IMR-90 (cell line): ENCODE data around the gene GOLGA6C. TPM values are rescaled to one million over a fixed set of nuclear protein-coding genes. Genes with fewer than 3 reads are reported as not detected.

Experiments used
- ATAC-seq: fragments of 200-7000 bp; cut with Tn5 transposase; 2 replicates; pipeline ENCODE4 v1.9.1; 2020; ENCODE audit warnings: low read depth, mild to moderate bottlenecking, moderate library complexity
- BruUV-seq: library from RNA; stranded (reverse); fragments of 400-500 nt; replicated peaks from 2 replicates; lab custom pipeline; 2021; lab: Mats Ljungman, UMichigan
- CTCF ChIA-PET: fragments of 300-600 bp; formaldehyde crosslinking; extraction: SDS; loops from one replicate; lab custom pipeline; 2021; ENCODE audit warnings: antibody characterized with exemption; lab: Yijun Ruan, JAX
- POLR2A ChIA-PET: fragments of 300-600 bp; sonication (Branson Sonifier 250); formaldehyde crosslinking; loops from one replicate; lab custom pipeline; 2022; ENCODE audit warnings: antibody characterized with exemption; ENCODE audit not compliant: unreplicated experiment; lab: Charles Lee
- DNase-seq: peaks from one replicate; pipeline ENCODE4 v3.0.0; 2013
- H2AFZ ChIP-seq: replicated peaks from 2 replicates; pipeline ENCODE3; 2013; ENCODE audit warnings: low read length, mild to moderate bottlenecking; ENCODE audit not compliant: poor library complexity
- H2AK5ac ChIP-seq: 2 replicates; pipeline ENCODE4 v1.6.1; 2013; ENCODE audit warnings: low read depth, low read length, inconsistent platforms
- H2AK9ac ChIP-seq: replicated peaks from 2 replicates; pipeline ENCODE3; 2013; ENCODE audit warnings: mild to moderate bottlenecking, low read depth, low read length, moderate library complexity; ENCODE audit not compliant: poor library complexity
- H2BK120ac ChIP-seq: 2 replicates; pipeline ENCODE4 v1.6.1; 2013; ENCODE audit warnings: low read depth, low read length, inconsistent platforms
- H2BK15ac ChIP-seq: 3 replicates; pipeline ENCODE4 v1.6.1; 2013; ENCODE audit warnings: low read depth, low read length, inconsistent platforms
- H2BK20ac ChIP-seq: 2 replicates; pipeline ENCODE4 v1.6.1; 2013; ENCODE audit warnings: low read depth, mild to moderate bottlenecking, inconsistent platforms, low read length, moderate library complexity
- H2BK5ac ChIP-seq: 2 replicates; pipeline ENCODE4 v1.6.1; 2013; ENCODE audit warnings: mild to moderate bottlenecking, low read depth, low read length, inconsistent platforms; ENCODE audit not compliant: poor library complexity, severe bottlenecking
- H3K14ac ChIP-seq: replicated peaks from 2 replicates; pipeline ENCODE4 v1.6.1; 2013; ENCODE audit warnings: low read depth, low read length, inconsistent platforms
- H3K18ac ChIP-seq: 2 replicates; pipeline ENCODE4 v1.6.1; 2013; ENCODE audit warnings: low read depth, low read length, control low read depth
- H3K23ac ChIP-seq: 2 replicates; pipeline ENCODE4 v1.6.1; 2013; ENCODE audit warnings: low read depth, low read length, inconsistent platforms
- H3K27ac ChIP-seq: 2 replicates; pipeline ENCODE4 v1.5.1; 2013; ENCODE audit warnings: mild to moderate bottlenecking, control low read depth, low read length; ENCODE audit not compliant: insufficient read depth
- H3K27me3 ChIP-seq: 2 replicates; pipeline ENCODE4 v1.6.1; 2013; ENCODE audit warnings: low read length; ENCODE audit not compliant: control insufficient read depth, insufficient read depth
- H3K36me3 ChIP-seq: 2 replicates; pipeline ENCODE4 v1.6.1; 2013; ENCODE audit warnings: low read length, mixed read lengths; ENCODE audit not compliant: control insufficient read depth, insufficient read depth
- H3K4ac ChIP-seq: 2 replicates; pipeline ENCODE4 v1.6.1; 2013; ENCODE audit warnings: low read depth, low read length, inconsistent platforms
- H3K4me1 ChIP-seq: 2 replicates; pipeline ENCODE4 v1.6.1; 2013; ENCODE audit warnings: low read length, mixed read lengths; ENCODE audit not compliant: control insufficient read depth, insufficient read depth
- H3K4me2 ChIP-seq: 2 replicates; pipeline ENCODE4 v1.6.1; 2013; ENCODE audit warnings: low read depth, mild to moderate bottlenecking, control low read depth, low read length, moderate library complexity
- H3K4me3 ChIP-seq: 2 replicates; pipeline ENCODE4 v1.5.1; 2013; ENCODE audit warnings: low read depth, mild to moderate bottlenecking, control low read depth, low read length, moderate library complexity; ENCODE audit not compliant: insufficient read depth
- H3K56ac ChIP-seq: 2 replicates; pipeline ENCODE4 v1.6.1; 2013; ENCODE audit warnings: low read length, inconsistent platforms; ENCODE audit not compliant: insufficient read depth; ENCODE audit errors: extremely low read depth
- H3K79me1 ChIP-seq, 2 experiments: 2 replicates each; pipeline ENCODE4 v1.6.1; 2013; ENCODE audit warnings: low read length in 2 of 2, inconsistent platforms in 1 of 2, low read depth in 1 of 2
- H3K9ac ChIP-seq: 2 replicates; pipeline ENCODE4 v1.6.1; 2013; ENCODE audit warnings: low read depth, low read length, control low read depth
- H3K9me1 ChIP-seq: 2 replicates; pipeline ENCODE4 v1.6.1; 2013; ENCODE audit warnings: low read length, inconsistent platforms; ENCODE audit not compliant: insufficient read depth
- H3K9me3 ChIP-seq: 2 replicates; pipeline ENCODE4 v1.6.1; 2013; ENCODE audit warnings: low read length; ENCODE audit not compliant: control insufficient read depth, insufficient read depth
- H4K20me1 ChIP-seq: 2 replicates; pipeline ENCODE4 v1.6.1; 2013; ENCODE audit warnings: low read length, inconsistent platforms; ENCODE audit not compliant: insufficient read depth
- H4K5ac ChIP-seq: 2 replicates; pipeline ENCODE4 v1.6.1; 2013; ENCODE audit warnings: mild to moderate bottlenecking, low read depth, low read length, control low read depth
- H4K8ac ChIP-seq, 2 experiments: 2 replicates each; pipeline ENCODE4 v1.6.1; 2013; ENCODE audit warnings: low read depth in 2 of 2, low read length in 2 of 2, control low read depth in 1 of 2, inconsistent platforms in 1 of 2
- H4K91ac ChIP-seq: 2 replicates; pipeline ENCODE4 v1.6.1; 2013; ENCODE audit warnings: low read depth, low read length, inconsistent platforms; ENCODE audit not compliant: insufficient read depth
- BHLHE40 ChIP-seq: fragments of 150-350 bp; IDR thresholded peaks from 2 replicates; pipeline ENCODE4 v1.6.1; 2016; ENCODE audit warnings: mild to moderate bottlenecking, low read depth, low read length
- CEBPB ChIP-seq: IDR thresholded peaks from 2 replicates; pipeline ENCODE4 v1.6.1; 2012; ENCODE audit warnings: low read depth, low read length, improper control_type of control experiment
- CHD1 ChIP-seq: IDR thresholded peaks from 2 replicates; pipeline ENCODE4 v1.6.1; 2012; ENCODE audit warnings: low read depth, low read length, improper control_type of control experiment
- CTCF ChIP-seq: conservative IDR thresholded peaks from 2 replicates; pipeline ENCODE4 v1.5.1; 2012; ENCODE audit warnings: mild to moderate bottlenecking, low read depth, low read length, improper control_type of control experiment
- FOS ChIP-seq: fragments of 150-350 bp; IDR thresholded peaks from 2 replicates; pipeline ENCODE4 v1.6.1; 2016; ENCODE audit warnings: low read depth, low read length
- MAZ ChIP-seq: IDR thresholded peaks from 2 replicates; pipeline ENCODE4 v1.6.1; 2012; ENCODE audit warnings: low read depth, mild to moderate bottlenecking, low read length, improper control_type of control experiment, moderate library complexity, borderline replicate concordance
- MXI1 ChIP-seq: IDR thresholded peaks from 2 replicates; pipeline ENCODE4 v1.6.1; 2012; ENCODE audit warnings: low read depth, mild to moderate bottlenecking, low read length, moderate library complexity, borderline replicate concordance
- RAD21 ChIP-seq: IDR thresholded peaks from 2 replicates; pipeline ENCODE4 v1.6.1; 2012; ENCODE audit warnings: low read length, improper control_type of control experiment
- RCOR1 ChIP-seq: IDR thresholded peaks from 2 replicates; pipeline ENCODE4 v1.6.1; 2012; ENCODE audit warnings: mild to moderate bottlenecking, low read length, improper control_type of control experiment; ENCODE audit not compliant: insufficient replicate concordance
- SMC3 ChIP-seq: fragments of 150-350 bp; IDR thresholded peaks from 2 replicates; pipeline ENCODE4 v1.6.1; 2016; ENCODE audit warnings: low read depth, mild to moderate bottlenecking, antibody characterized with exemption, low read length, moderate library complexity
- USF2 ChIP-seq: fragments of 150-350 bp; IDR thresholded peaks from 2 replicates; pipeline ENCODE4 v1.6.1; 2017; ENCODE audit warnings: mild to moderate bottlenecking, antibody characterized with exemption, low read length, low read depth
- WGBS, 2 experiments: methylation state at CpG; one replicate each; pipeline versions ENCODE4 v1.1.5 to v1.1.7; 2013; ENCODE audit warnings: missing lambda C conversion rate in 2 of 2; ENCODE audit not compliant: insufficient read length in 1 of 2; ENCODE audit errors: extremely low coverage in 2 of 2; 5-methylcytosine and 5-hydroxymethylcytosine counted together
- dilution Hi-C: fragments of 300-500 bp; cut with HindIII; formaldehyde crosslinking; loops from one replicate; pipeline ENCODE4 v1.14.3; 2018; ENCODE audit warnings: low sequenced_read_pairs; ENCODE audit not compliant: unreplicated experiment
- in situ Hi-C: fragments of 300-500 bp; cut with MboI; formaldehyde crosslinking; loops from 3 replicates; pipeline ENCODE4 v1.14.3; 2019; ENCODE audit warnings: low sequenced_read_pairs, inconsistent platforms, mixed read lengths
- intact Hi-C: fragments of 100-400 bp; cut with micrococcal nuclease; formaldehyde crosslinking; loops from 2 replicates; pipeline ENCODE4 v1.10.0; 2022
- polyA plus RNA-seq, 3 experiments: library from polyadenylated mRNA; depleted of rRNA; stranded (reverse); fragments of >200 nt; gene quantifications; 2 replicates each; pipeline ENCODE4 v1.2.3, GENCODE V29; 2012; ENCODE audit warnings: low replicate concordance in 1 of 3
- total RNA-seq: library from RNA; depleted of rRNA; stranded (reverse); fragments of >200 nt; gene quantifications from 2 replicates; pipeline ENCODE4 v1.2.3, GENCODE V29; 2012

GOLGA6C gene
- total and polyA plus RNA-seq, 2 of the 4 experiments (the other 2 are of a cell fraction), result not detected

- Histone ChIP-seq H4K91ac (no peak overlapping the region), H3K4me1 (no peaks in the 10 kb centered on the region), H3K18ac (no peak overlapping the region), H3K27me3 (no peaks in the 10 kb centered on the region), H3K4me3 (no peak overlapping the region), H2BK5ac (no peak overlapping the region), H4K8ac (no peak overlapping the region), H3K56ac (no peak overlapping the region), H3K27ac (no peak overlapping the region), H3K79me1 (peaks cover 11 to 29% of the 10 kb centered on the region in 2 experiments), H3K23ac (no peak overlapping the region), H3K36me3 (peaks cover 35% of the 10 kb centered on the region), H3K14ac (no peak overlapping the region), H2AK5ac (no peak overlapping the region), H3K9ac (no peak overlapping the region), H3K4ac (no peak overlapping the region), H2BK15ac (no peak overlapping the region), H2AK9ac (no peak overlapping the region), H2BK20ac (no peak overlapping the region), H3K4me2 (no peak overlapping the region), H4K20me1 (peaks cover 54% of the 10 kb centered on the region), H2AFZ (peak overlapping the region; percentile 43), H3K9me1 (no peaks in the 10 kb centered on the region), H3K9me3 (no peaks in the 10 kb centered on the region), H4K5ac (no peak overlapping the region), H2BK120ac (no peak overlapping the region)
- dilution Hi-C loops, result no loop called here
- intact Hi-C loops, result no loop called here
- DNase-seq, result no peak
- in situ Hi-C loops, result no loop called here
- no TSS peak for BruUV-seq
- no peak for ATAC-seq
- WGBS, 2 experiments, result 100% methylated on average over 2 of the region's 13 CpGs; no CpG with 5 or more reads in 1 of the 2 experiments
- CTCF ChIA-PET, result no interaction called here
- POLR2A ChIA-PET, result no interaction called here
- TF ChIP-seq CTCF (no peak), MXI1 (no peak), BHLHE40 (no peak), RCOR1 (no peak), FOS (no peak), SMC3 (no peak), USF2 (no peak), RAD21 (no peak), MAZ (no peak), CEBPB (no peak), CHD1 (no peak)
These were observed 43.6 kb upstream of the GOLGA6C start for GRCh38 chr15:75214293-75215096.
